Endothelial cell of umbilical vein (primary cell): Measurements from ENCODE around the gene FNDC4. TPM values are rescaled to one million over a fixed set of nuclear protein-coding genes. Genes with fewer than 3 reads are reported as not detected.

Source experiments
- polyA plus RNA-seq, 4 experiments: library from polyadenylated mRNA; depleted of rRNA in 3 of 4; stranded (reverse) in 3 of 4; unstranded in 1 of 4; fragments of >200 nt; gene quantifications; 2 replicates each; pipeline versions ENCODE4 v1.2.1 to v1.2.3, GENCODE V29; 2011 to 2012; ENCODE audit warnings: missing spikeins in 1 of 4
- small RNA-seq: library from RNA; depleted of rRNA; stranded (forward); fragments of <200 nt; gene quantifications from one replicate; pipeline ENCODE3, GENCODE V24; 2012; ENCODE audit warnings: low replicate concordance, low read depth; ENCODE audit not compliant: insufficient read depth, insufficient read length
- total RNA-seq: library from RNA; stranded (reverse); gene quantifications from 2 replicates; pipeline ENCODE4 v1.2.3, GENCODE V29; 2021

The FNDC4 gene
- total and polyA plus RNA-seq, 2 donors (not counting 3 experiments of a cell fraction or from before 2014, with no cell fraction given): 15.5 to 19.0 TPM

Small RNAs within 50 kb of the gene (small RNA-seq; reads per million reads assigned to genes)
- not detected for gene RNU6-986P

Other genes starting within 250 kb of the FNDC4 start
- gene SLC30A3, start 232.2 kb downstream of the FNDC4 start, total RNA-seq: 9.2 and 16.7 TPM in 2 replicates
- 63.9 and 79.9 TPM in 2 replicates for gene SLC30A3, start 232.2 kb downstream of the FNDC4 start, polyA plus RNA-seq
- gene DNAJC5G, start 219.8 kb downstream of the FNDC4 start, total RNA-seq: 0.16 and 0.77 TPM in 2 replicates
- 1.4 and 1.7 TPM in 2 replicates for gene DNAJC5G, start 219.8 kb downstream of the FNDC4 start, polyA plus RNA-seq
- 0.42 and 0.51 TPM in 2 replicates for gene TRIM54, start 212.8 kb downstream of the FNDC4 start, total RNA-seq
- 1.6 and 1.7 TPM in 2 replicates for gene TRIM54, start 212.8 kb downstream of the FNDC4 start, polyA plus RNA-seq
- 0.75 TPM in 1 of 2 replicates, not detected in the other for gene UCN, start 186.8 kb downstream of the FNDC4 start, total RNA-seq
- gene UCN, start 186.8 kb downstream of the FNDC4 start, polyA plus RNA-seq: 1.2 and 1.6 TPM in 2 replicates
- 66.5 and 74.7 TPM in 2 replicates for gene MPV17, start 172.1 kb downstream of the FNDC4 start, total RNA-seq
- gene MPV17, start 172.1 kb downstream of the FNDC4 start, polyA plus RNA-seq: 260 and 267 TPM in 2 replicates
- 57.4 and 63.2 TPM in 2 replicates for gene GTF3C2, start 138.4 kb downstream of the FNDC4 start, total RNA-seq
- gene GTF3C2, start 138.4 kb downstream of the FNDC4 start, polyA plus RNA-seq: 59.7 and 68.3 TPM in 2 replicates
- gene EIF2B4, start 124.9 kb downstream of the FNDC4 start, total RNA-seq: 43.7 and 48.9 TPM in 2 replicates
- 63.2 and 66.5 TPM in 2 replicates for gene EIF2B4, start 124.9 kb downstream of the FNDC4 start, polyA plus RNA-seq
- 86.5 and 103 TPM in 2 replicates for gene SNX17, start 124.6 kb downstream of the FNDC4 start, total RNA-seq
- 127 and 130 TPM in 2 replicates for gene SNX17, start 124.6 kb downstream of the FNDC4 start, polyA plus RNA-seq
- 19.0 and 20.7 TPM in 2 replicates for gene ZNF513, start 114.5 kb downstream of the FNDC4 start, total RNA-seq
- 30.6 and 43.2 TPM in 2 replicates for gene ZNF513, start 114.5 kb downstream of the FNDC4 start, polyA plus RNA-seq
- gene PPM1G, start 85.6 kb downstream of the FNDC4 start, total RNA-seq: 131 and 135 TPM in 2 replicates
- gene PPM1G, start 85.6 kb downstream of the FNDC4 start, polyA plus RNA-seq: 38.3 and 48.1 TPM in 2 replicates
- gene NRBP1, start 66.6 kb downstream of the FNDC4 start, total RNA-seq: 118 and 130 TPM in 2 replicates
- 169 and 190 TPM in 2 replicates for gene NRBP1, start 66.6 kb downstream of the FNDC4 start, polyA plus RNA-seq
- 4.0 and 4.6 TPM in 2 replicates for gene KRTCAP3, start 52.8 kb downstream of the FNDC4 start, total RNA-seq
- 2.1 and 2.2 TPM in 2 replicates for gene KRTCAP3, start 52.8 kb downstream of the FNDC4 start, polyA plus RNA-seq
- 34.1 and 35.6 TPM in 2 replicates for gene IFT172, start 5.5 kb downstream of the FNDC4 start, total RNA-seq
- gene IFT172, start 5.5 kb downstream of the FNDC4 start, polyA plus RNA-seq: 25.8 and 29.4 TPM in 2 replicates
- gene GCKR, start 1.6 kb upstream of the FNDC4 start, total RNA-seq: 0.27 and 1.2 TPM in 2 replicates
- 0.33 and 0.52 TPM in 2 replicates for gene GCKR, start 1.6 kb upstream of the FNDC4 start, polyA plus RNA-seq
- 28.0 and 37.0 TPM in 2 replicates for gene ZNF512, start 87.8 kb upstream of the FNDC4 start, total RNA-seq
- gene ZNF512, start 87.8 kb upstream of the FNDC4 start, polyA plus RNA-seq: 13.1 and 17.8 TPM in 2 replicates
- gene CCDC121, start 133.8 kb upstream of the FNDC4 start, total RNA-seq: 1.7 and 3.3 TPM in 2 replicates
- gene CCDC121, start 133.8 kb upstream of the FNDC4 start, polyA plus RNA-seq: 0.92 and 1.2 TPM in 2 replicates
- gene GPN1, start 133.8 kb upstream of the FNDC4 start, total RNA-seq: 41.5 and 45.5 TPM in 2 replicates
- 33.2 and 35.4 TPM in 2 replicates for gene GPN1, start 133.8 kb upstream of the FNDC4 start, polyA plus RNA-seq
- 30.2 and 30.3 TPM in 2 replicates for gene SUPT7L, start 168.4 kb upstream of the FNDC4 start, total RNA-seq
- gene SUPT7L, start 168.4 kb upstream of the FNDC4 start, polyA plus RNA-seq: 39.3 and 44.5 TPM in 2 replicates
- gene SLC4A1AP, start 168.7 kb upstream of the FNDC4 start, total RNA-seq: 26.2 and 28.4 TPM in 2 replicates
- 9.1 and 9.5 TPM in 2 replicates for gene SLC4A1AP, start 168.7 kb upstream of the FNDC4 start, polyA plus RNA-seq